HFFc6 (cell line): ENCODE data around the gene ELK4. TPM values are rescaled to one million over a fixed set of nuclear protein-coding genes. Genes with fewer than 3 reads are reported as not detected.

Source experiments
- DNase-seq: peaks from one replicate; pipeline ENCODE4 v3.0.0-alpha.2; 2018
- H3K27ac Mint-ChIP-seq: 2 replicates; pipeline ENCODE4 v1.8.0; 2020; ENCODE audit warnings: mild to moderate bottlenecking, mixed read lengths
- H3K27me3 Mint-ChIP-seq: 2 replicates; pipeline ENCODE4 v1.8.0; 2021; ENCODE audit warnings: mild to moderate bottlenecking, moderate library complexity, mixed read lengths; ENCODE audit not compliant: insufficient read depth
- H3K36me3 Mint-ChIP-seq: 2 replicates; pipeline ENCODE4 v1.8.0; 2021; ENCODE audit warnings: low read depth, mixed read lengths
- H3K4me1 Mint-ChIP-seq: 2 replicates; pipeline ENCODE4 v1.8.0; 2020; ENCODE audit warnings: low read depth, mixed read lengths
- H3K4me3 Mint-ChIP-seq: 2 replicates; pipeline ENCODE4 v1.8.0; 2020; ENCODE audit warnings: mild to moderate bottlenecking, moderate library complexity, mixed read lengths
- H3K9me3 Mint-ChIP-seq: 2 replicates; pipeline ENCODE4 v1.8.0; 2020; ENCODE audit warnings: mild to moderate bottlenecking, mixed read lengths
- CTCF ChIP-seq: fragments of 200-600 bp; sonication (generic); IDR thresholded peaks from 2 replicates; pipeline ENCODE4 v1.5.0; 2021; ENCODE audit warnings: antibody characterized with exemption, mild to moderate bottlenecking
- total RNA-seq, 6 experiments: library from RNA; stranded (reverse); fragmentation: NEBNext Ultra II Directional; extraction: Animal tissue kit (Norgen Biotek cat#: 25700); gene quantifications; 2 replicates in 1 of 6; 3 replicates in 5 of 6; pipeline ENCODE4 v1.2.3, GENCODE V29; 2021

ELK4 gene
- total RNA-seq, 6 experiments from 2014 or later: 32.9 to 37.6 (median 35.6) TPM

DNA sequence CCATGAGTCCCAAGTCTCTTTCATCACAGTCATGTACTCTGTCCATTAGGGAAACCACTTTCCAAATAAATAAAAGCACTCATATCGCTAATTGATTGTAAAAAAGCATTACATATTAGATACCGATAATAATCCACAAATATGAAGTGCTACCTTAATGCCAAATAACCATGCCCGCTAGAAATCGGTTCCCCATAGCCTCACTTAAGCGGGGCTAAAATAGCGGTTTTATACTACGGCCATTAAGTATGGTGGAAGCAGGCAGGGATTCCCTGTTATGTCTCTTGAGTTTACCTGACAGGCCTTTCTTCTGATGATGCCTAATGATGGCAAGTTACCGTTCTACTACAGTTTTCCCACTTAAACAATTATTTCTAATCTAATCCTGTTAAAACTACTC, 3.9 kb downstream of the ELK4 start:
- Mint-ChIP-seq H3K36me3 (peaks cover 5% of the 10 kb centered on the region; the same call in 1 of the 2 replicates), H3K27me3 (no peaks in the 10 kb centered on the region), H3K9me3 (no peaks in the 10 kb centered on the region), H3K4me3 (no peak overlapping the region), H3K27ac (no peak overlapping the region), H3K4me1 (peaks cover 40% of the 10 kb centered on the region)
- no peak for TF ChIP-seq CTCF
- DNase-seq: no peak

- Mint-ChIP-seq H3K4me3 (no peak overlapping the region), H3K4me1 (peaks cover 35% of the 10 kb centered on the region), H3K9me3 (no peaks in the 10 kb centered on the region), H3K36me3 (peaks cover 5% of the 10 kb centered on the region; the same call in 1 of the 2 replicates), H3K27ac (no peak overlapping the region), H3K27me3 (no peaks in the 10 kb centered on the region)
- no peak for TF ChIP-seq CTCF
- DNase-seq: no peak
These were observed 5.6 kb downstream of the ELK4 start for GRCh38 chr1:205626216-205626615.

DNA sequence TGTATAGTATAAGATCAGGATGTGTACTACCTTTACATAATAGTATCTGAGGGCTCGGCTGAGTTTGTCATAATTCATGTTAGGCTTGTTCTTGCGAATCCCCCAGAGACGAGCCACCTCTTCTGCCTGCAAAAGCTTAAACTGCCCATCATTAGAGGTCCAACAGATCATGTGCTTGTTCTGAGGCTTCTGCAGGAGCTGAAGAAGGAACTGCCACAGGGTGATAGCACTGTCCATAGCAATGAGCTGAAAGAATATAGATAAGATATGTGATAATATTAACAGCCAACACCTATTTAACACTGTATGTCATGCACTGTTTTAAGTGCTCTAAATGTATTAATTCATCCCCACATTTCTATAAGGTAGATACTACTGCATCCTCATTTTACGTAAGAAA, 8.2 kb downstream of the ELK4 start:
- H3K9me3 Mint-ChIP-seq: no peaks in the 10 kb centered on the region
- H3K27me3 Mint-ChIP-seq: no peaks in the 10 kb centered on the region
- H3K4me1 Mint-ChIP-seq: peaks cover 25% of the 10 kb centered on the region
- peaks cover 16% of the 10 kb centered on the region; the same call in 1 of the 2 replicates for H3K36me3 Mint-ChIP-seq
- no peak for TF ChIP-seq CTCF
- no peak overlapping the region for H3K4me3 Mint-ChIP-seq
- no peak overlapping the region for H3K27ac Mint-ChIP-seq
- no peak for DNase-seq

DNA sequence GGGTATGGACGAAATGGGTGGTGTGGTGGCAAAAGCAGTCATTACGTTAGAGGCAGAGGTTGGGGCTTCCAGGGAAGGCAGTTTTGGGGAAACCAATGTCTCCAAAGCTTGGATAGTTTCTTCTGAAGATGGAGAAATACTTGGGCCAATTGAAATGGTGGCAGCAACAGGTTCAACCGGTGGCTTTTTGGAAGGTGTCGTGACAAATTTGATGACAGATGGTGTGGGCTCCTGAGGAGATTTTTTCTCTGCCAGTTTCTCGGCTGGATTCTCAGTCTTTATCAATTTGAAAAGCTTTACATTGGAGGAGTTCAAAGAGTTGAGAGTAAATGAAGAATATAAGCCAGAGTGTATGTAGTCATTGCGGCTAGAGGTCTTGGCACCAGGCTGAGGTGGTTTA, 11.5 kb downstream of the ELK4 start:
- peaks cover 26% of the 10 kb centered on the region; the same call in 1 of the 2 replicates for H3K36me3 Mint-ChIP-seq
- no peak overlapping the region for H3K4me3 Mint-ChIP-seq
- TF ChIP-seq CTCF: no peak
- peaks cover 6% of the 10 kb centered on the region for H3K4me1 Mint-ChIP-seq
- no peak overlapping the region for H3K27ac Mint-ChIP-seq
- H3K9me3 Mint-ChIP-seq: no peaks in the 10 kb centered on the region
- H3K27me3 Mint-ChIP-seq: no peaks in the 10 kb centered on the region
- no peak for DNase-seq

GRCh38 chr1:205619376-205619775, 12.4 kb downstream of the ELK4 start:
- DNase-seq: no peak
- peaks cover 6% of the 10 kb centered on the region for H3K4me1 Mint-ChIP-seq
- H3K9me3 Mint-ChIP-seq: no peaks in the 10 kb centered on the region
- H3K36me3 Mint-ChIP-seq: peaks cover 31% of the 10 kb centered on the region; the same call in 1 of the 2 replicates
- no peak for TF ChIP-seq CTCF
- H3K27me3 Mint-ChIP-seq: no peaks in the 10 kb centered on the region
- no peak overlapping the region for H3K4me3 Mint-ChIP-seq
- no peak overlapping the region for H3K27ac Mint-ChIP-seq
